ENCODE measurements around the gene PRKCA.

DNA sequence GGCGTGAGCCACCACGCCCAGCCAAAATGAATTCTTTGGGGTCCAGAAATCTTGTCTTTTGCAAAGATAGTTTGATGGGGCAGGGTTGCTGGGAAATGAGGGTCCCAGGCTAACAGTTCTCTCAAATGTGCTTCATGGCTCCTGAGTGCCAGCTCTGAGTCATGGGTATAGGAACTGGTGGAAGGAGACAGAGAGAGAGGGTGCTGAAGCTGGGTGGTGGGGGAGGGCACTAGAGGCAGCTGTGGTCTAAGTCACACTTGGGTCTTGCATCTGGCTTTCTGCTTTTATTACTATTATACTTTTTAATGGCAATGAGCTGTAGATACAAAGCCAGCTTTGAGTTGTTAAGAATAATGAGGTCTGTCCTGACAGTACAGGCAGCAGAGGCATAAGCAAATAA lies 54.6 kb downstream of the PRKCA start:
- TF ChIP-seq, protein P1, sequence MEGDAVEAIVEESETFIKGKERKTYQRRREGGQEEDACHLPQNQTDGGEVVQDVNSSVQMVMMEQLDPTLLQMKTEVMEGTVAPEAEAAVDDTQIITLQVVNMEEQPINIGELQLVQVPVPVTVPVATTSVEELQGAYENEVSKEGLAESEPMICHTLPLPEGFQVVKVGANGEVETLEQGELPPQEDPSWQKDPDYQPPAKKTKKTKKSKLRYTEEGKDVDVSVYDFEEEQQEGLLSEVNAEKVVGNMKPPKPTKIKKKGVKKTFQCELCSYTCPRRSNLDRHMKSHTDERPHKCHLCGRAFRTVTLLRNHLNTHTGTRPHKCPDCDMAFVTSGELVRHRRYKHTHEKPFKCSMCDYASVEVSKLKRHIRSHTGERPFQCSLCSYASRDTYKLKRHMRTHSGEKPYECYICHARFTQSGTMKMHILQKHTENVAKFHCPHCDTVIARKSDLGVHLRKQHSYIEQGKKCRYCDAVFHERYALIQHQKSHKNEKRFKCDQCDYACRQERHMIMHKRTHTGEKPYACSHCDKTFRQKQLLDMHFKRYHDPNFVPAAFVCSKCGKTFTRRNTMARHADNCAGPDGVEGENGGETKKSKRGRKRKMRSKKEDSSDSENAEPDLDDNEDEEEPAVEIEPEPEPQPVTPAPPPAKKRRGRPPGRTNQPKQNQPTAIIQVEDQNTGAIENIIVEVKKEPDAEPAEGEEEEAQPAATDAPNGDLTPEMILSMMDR (IDR thresholded peaks at IDR 0.05), result no peak
- TF ChIP-seq POLR2A (IDR thresholded peaks at IDR 0.05), result no peak

All from ovary (tissue), 3 donors.